PC-9 (cell line): ENCODE data around the gene MMP24OS.
"Not testable (repeated sequence)": the region's sequence is repeated elsewhere in the genome, so short reads cannot be mapped to it uniquely, and the experiment has no call there.

Experiments used
- CTCF ChIP-seq: fragments of 200-600 bp; sonication (generic); conservative IDR thresholded peaks from 2 replicates; pipeline ENCODE4 v1.6.1; 2017; ENCODE audit warnings: mixed run types, antibody characterized with exemption, mild to moderate bottlenecking, moderate library complexity
- EZH2 ChIP-seq: fragments of 200-600 bp; sonication (generic); IDR thresholded peaks from 2 replicates; pipeline ENCODE4 v1.8.0; 2017; ENCODE audit warnings: antibody characterized with exemption, low read depth

- TF ChIP-seq CTCF, EZH2: not testable (repeated sequence)
Observed at GRCh38 chr20:35262731-35263531, 15.0 kb downstream of the MMP24OS start.
